ACC112 (cell line): ENCODE results near the gene ERO1B.
"Not testable (repeated sequence)": the region's sequence is repeated elsewhere in the genome, so short reads cannot be mapped to it uniquely, and the experiment has no call there.

Experiments used
- H2AFZ ChIP-seq: fragments of 200-600 bp; sonication (generic); one replicate; pipeline ENCODE4 v1.6.0; 2017; ENCODE audit warnings: antibody characterized with exemption, low read length; ENCODE audit not compliant: unreplicated experiment
- H3K27ac ChIP-seq: fragments of 200-600 bp; sonication (generic); 2 replicates; pipeline ENCODE4 v1.5.1; 2014; ENCODE audit warnings: low read depth, mild to moderate bottlenecking, antibody characterized with exemption, low read length, moderate library complexity
- H3K27me3 ChIP-seq: fragments of 200-600 bp; sonication (generic); 2 replicates; pipeline ENCODE4 v1.6.1; 2014; ENCODE audit warnings: mild to moderate bottlenecking, antibody characterized with exemption, low read length, moderate library complexity, mixed read lengths; ENCODE audit not compliant: insufficient read depth
- H3K36me3 ChIP-seq: fragments of 200-600 bp; sonication (generic); 2 replicates; pipeline ENCODE4 v1.6.1; 2016; ENCODE audit warnings: mild to moderate bottlenecking, antibody characterized with exemption, low read length, moderate library complexity, mixed read lengths; ENCODE audit not compliant: insufficient read depth
- H3K4me1 ChIP-seq: fragments of 200-600 bp; sonication (generic); one replicate; pipeline ENCODE4 v1.6.1; 2016; ENCODE audit warnings: low read length, mixed read lengths; ENCODE audit not compliant: insufficient read depth, unreplicated experiment, control insufficient read depth
- H3K4me3 ChIP-seq: fragments of 200-600 bp; sonication (generic); 2 replicates; pipeline ENCODE4 v1.5.1; 2014; ENCODE audit warnings: mild to moderate bottlenecking, low read depth, low read length
- H3K79me2 ChIP-seq: fragments of 200-600 bp; sonication (generic); one replicate; pipeline ENCODE4 v1.6.0; 2016; ENCODE audit warnings: low read length; ENCODE audit not compliant: control insufficient read depth, unreplicated experiment, insufficient read depth

Gene ERO1B

DNA sequence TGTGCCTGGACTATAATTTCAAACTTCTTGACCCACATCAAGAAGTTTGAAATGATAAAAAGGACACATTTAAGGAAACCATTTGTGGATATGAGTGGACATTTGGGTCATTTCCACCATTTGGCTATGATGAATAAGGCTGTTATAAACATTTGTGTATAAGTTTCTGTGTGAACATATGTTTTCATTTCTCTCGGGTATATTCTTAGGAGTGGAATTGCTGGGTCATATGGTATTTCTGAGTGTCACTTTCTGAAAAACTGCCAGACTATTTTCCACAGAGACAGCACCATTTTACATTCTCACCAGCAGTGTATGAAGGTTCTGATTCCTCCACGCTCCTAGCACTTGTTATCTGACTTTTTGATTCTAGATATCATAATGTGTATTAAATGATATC is 88.6 kb downstream of the ERO1B start:
- Histone ChIP-seq H3K4me3 (no peak overlapping the region), H3K27ac (no peak overlapping the region), H3K4me1 (no peaks in the 10 kb centered on the region), H3K27me3 (no peaks in the 10 kb centered on the region), H2AFZ (no peak overlapping the region), H3K79me2 (no peaks in the 10 kb centered on the region), H3K36me3 (0 out of 2 replicates have a peak, but pooled peaks cover 4% of the 10 kb centered on the region)

DNA sequence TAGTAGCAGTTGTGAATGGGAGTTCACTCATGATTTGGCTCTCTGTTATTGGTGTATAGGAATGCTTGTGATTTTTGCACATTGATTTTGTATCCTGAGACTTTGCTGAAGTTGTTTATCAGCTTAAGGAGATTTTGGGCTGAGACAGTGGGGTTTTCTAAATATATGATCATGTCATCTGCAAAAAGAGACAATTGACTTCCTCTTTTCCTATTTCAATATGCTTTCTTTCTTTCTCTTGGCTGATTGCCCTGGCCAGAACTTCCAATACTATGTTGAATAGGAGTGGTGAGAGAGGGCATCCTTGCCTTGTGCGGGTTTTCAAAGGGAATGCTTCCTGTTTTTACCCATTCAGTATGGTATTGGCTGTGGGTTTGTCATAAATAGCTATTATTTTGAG is 93.7 kb downstream of the ERO1B start:
- not testable (repeated sequence) for H3K4me1 ChIP-seq, H3K27me3 ChIP-seq, H3K79me2 ChIP-seq, H3K4me3 ChIP-seq, H3K27ac ChIP-seq, H3K36me3 ChIP-seq, H2AFZ ChIP-seq

DNA sequence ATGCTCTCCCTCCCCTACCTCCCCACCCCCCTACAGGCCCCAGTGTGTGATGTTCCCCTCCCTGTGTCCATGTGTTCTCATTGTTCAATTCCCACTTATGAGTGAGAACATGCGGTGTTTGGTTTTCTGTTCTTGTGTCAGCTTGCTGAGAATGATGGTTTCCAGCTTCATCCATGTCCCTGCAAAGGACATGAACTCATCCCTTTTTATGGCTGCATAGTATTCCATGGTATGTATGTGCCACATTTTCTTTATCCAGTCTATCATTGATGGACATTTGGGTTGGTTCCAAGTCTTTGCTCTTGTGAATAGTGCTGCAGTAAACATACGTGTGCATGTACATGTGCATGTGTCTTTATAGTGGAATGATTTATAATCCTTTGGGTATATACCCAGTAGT is 95.3 kb downstream of the ERO1B start:
- not testable (repeated sequence) for H3K36me3 ChIP-seq, H2AFZ ChIP-seq, H3K27me3 ChIP-seq, H3K4me3 ChIP-seq, H3K27ac ChIP-seq, H3K79me2 ChIP-seq, H3K4me1 ChIP-seq

- no peaks in the 10 kb centered on the region for H3K27me3 ChIP-seq
- H3K4me3 ChIP-seq, result no peak overlapping the region
- no peak overlapping the region for H3K27ac ChIP-seq
- H3K36me3 ChIP-seq, result no peaks in the 10 kb centered on the region
- H2AFZ ChIP-seq, result no peak overlapping the region
- no peaks in the 10 kb centered on the region for H3K79me2 ChIP-seq
- peaks cover 6% of the 10 kb centered on the region for H3K4me1 ChIP-seq
Observed at GRCh38 chr1:236185687-236186086, 96.1 kb downstream of the ERO1B start.

- H2AFZ ChIP-seq, result no peak overlapping the region
- no peaks in the 10 kb centered on the region for H3K27me3 ChIP-seq
- no peaks in the 10 kb centered on the region for H3K79me2 ChIP-seq
- H3K36me3 ChIP-seq, result no peaks in the 10 kb centered on the region
- H3K4me1 ChIP-seq, result peaks cover 6% of the 10 kb centered on the region
- H3K4me3 ChIP-seq, result no peak overlapping the region
- no peak overlapping the region for H3K27ac ChIP-seq
Observed at GRCh38 chr1:236181059-236181458, 100.7 kb downstream of the ERO1B start.

GRCh38 chr1:236179634-236180033 is 102.1 kb downstream of the ERO1B start:
- Histone ChIP-seq H3K4me1 (peaks cover 6% of the 10 kb centered on the region), H3K27ac (no peak overlapping the region), H3K4me3 (no peak overlapping the region), H3K27me3 (no peaks in the 10 kb centered on the region), H3K36me3 (no peaks in the 10 kb centered on the region), H2AFZ (no peak overlapping the region), H3K79me2 (no peaks in the 10 kb centered on the region)

DNA sequence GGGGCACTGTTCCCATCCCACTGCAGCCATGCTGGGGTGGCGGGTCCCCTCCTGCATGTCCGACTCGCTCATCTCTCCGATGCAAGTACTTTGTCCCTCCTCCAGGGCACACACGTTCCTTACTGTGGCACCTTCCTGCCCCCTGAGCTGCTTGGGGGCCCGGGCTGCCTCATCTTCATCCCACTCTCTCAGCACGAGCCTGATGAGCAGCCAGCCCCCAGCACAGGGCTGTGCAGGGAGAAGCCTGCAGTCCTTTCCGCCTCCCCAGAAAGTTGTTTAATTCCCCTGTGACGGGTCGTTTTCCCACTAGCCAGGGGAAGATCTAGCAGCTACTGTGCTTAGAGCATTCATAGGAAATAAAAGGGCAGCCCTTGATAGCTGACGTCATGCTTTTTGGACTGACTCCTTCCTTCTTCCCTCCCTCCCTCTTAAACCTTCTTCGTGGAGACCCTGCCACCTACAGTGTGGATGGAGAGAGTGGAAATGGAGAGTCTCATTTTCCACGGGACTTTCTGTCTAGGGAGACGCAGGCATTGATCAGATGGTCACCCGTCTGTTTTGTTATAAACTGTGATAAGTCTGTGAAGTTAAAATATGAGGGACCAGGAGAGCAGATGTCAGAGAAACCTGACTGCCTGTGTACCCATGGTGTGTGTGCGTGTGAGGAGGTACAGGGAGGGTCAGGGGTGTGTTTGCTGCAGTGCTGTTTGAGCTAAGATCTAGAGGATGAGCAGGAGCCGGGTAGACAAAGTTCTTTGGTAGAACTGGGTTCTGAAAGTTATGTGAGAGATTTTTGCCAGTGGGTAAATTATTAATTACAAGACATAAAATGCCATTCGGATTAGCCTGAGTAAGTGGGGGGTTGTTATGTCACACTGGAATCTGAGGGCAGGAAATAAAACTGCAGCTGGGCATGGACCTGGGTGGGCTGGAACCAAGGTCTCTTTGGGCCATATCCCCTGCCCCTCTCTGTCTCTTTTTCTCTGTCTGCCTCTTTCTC is 105.1 kb downstream of the ERO1B start:
- Histone ChIP-seq H3K4me1 (peaks cover 6% of the 10 kb centered on the region), H3K27ac (no peak overlapping the region), H2AFZ (no peak overlapping the region), H3K79me2 (no peaks in the 10 kb centered on the region), H3K27me3 (no peaks in the 10 kb centered on the region), H3K36me3 (no peaks in the 10 kb centered on the region), H3K4me3 (no peak overlapping the region)

DNA sequence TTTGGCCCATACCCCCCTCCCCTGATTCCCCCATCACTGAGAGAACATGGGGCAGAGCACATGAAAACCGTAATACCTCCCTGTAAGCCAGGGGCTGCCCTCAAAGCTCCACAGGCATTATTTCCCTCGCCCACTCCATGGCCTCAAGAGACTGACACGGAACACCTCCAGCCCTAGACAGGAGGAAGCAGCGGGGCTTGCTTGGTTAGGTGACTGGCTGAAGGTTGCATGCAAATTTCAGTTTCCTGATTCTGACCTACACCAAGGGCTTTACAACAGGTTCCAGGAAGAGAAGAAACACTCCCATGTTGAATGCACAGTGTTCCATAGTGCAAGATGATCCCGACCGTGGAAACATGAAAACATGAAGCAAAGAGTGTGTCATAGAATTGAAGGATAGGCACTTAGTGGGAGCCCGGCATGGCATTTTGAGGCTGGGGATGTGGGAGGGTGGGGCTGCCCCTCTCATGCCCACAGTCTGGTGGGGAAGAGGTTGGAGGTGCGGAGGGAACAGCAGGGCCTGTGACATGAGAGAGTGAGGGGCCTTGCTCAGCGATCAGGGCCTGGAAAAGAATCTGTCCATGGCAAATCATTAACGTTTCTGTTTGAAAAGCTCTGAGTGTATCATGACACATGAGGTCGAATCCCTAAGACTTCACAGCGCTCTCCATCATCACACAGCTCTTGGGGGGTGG is 106.0 kb downstream of the ERO1B start:
- Histone ChIP-seq H3K79me2 (no peaks in the 10 kb centered on the region), H3K27me3 (no peaks in the 10 kb centered on the region), H3K36me3 (no peaks in the 10 kb centered on the region), H3K4me3 (no peak overlapping the region), H3K27ac (no peak overlapping the region), H3K4me1 (no peaks in the 10 kb centered on the region), H2AFZ (no peak overlapping the region)

GRCh38 chr1:236173174-236173767 is 108.5 kb downstream of the ERO1B start:
- Histone ChIP-seq H3K27me3 (no peaks in the 10 kb centered on the region), H2AFZ (no peak overlapping the region), H3K36me3 (no peaks in the 10 kb centered on the region), H3K79me2 (no peaks in the 10 kb centered on the region), H3K4me3 (no peak overlapping the region), H3K27ac (no peak overlapping the region), H3K4me1 (no peaks in the 10 kb centered on the region)

- Histone ChIP-seq H3K27me3 (no peaks in the 10 kb centered on the region), H3K4me3 (no peak overlapping the region), H3K27ac (no peak overlapping the region), H3K36me3 (no peaks in the 10 kb centered on the region), H2AFZ (no peak overlapping the region), H3K79me2 (no peaks in the 10 kb centered on the region), H3K4me1 (no peaks in the 10 kb centered on the region)
Observed at GRCh38 chr1:236172041-236172579, 109.6 kb downstream of the ERO1B start.
